HG03565 (cell line): ENCODE results near the gene ZNF576.
"Not testable (repeated sequence)": the region's sequence is repeated elsewhere in the genome, so short reads cannot be mapped to it uniquely, and the experiment has no call there.

Experiments
- ATAC-seq: cut with Tn5 transposase; IDR thresholded peaks from one replicate; pipeline ENCODE4 v1.9.1; 2021; ENCODE audit warnings: mild to moderate bottlenecking, moderate library complexity; ENCODE audit not compliant: unreplicated experiment

The ZNF576 gene

DNA sequence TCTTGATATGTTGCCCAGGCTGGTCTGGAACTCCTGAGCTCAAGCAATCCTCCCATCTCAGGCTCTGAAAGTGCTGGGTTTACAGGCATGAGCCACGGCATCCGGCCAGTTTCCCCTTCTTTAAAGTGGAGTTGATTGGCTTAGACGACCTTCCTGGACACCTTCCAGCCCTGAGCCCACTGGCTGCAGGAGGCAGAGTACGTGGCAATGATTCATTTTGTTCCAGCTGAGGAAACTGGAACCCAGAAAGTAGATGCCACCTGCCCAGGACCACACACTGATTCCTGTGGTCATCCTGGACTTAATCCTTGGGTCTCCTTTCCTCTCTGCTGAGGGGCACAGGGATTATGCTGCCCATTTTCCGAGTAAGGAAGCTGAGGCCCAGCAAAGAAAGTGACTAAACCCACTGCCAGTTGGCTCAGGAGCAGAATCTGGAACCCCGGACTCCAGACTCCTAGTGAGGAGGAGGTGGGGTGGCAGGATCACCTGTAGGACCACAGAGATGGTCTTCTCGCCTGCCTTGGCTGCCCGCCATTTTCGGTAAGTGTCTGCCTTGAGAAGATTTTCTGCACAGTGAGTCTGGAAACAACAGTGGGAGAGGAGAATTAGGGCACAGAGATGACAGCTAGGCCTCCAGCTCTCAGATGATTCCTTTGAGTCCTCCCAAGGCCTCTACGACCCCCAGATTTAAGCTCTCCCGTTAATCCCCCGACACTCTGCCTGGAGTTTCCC, 21.8 kb upstream of the ZNF576 start:
- no peak for ATAC-seq

DNA sequence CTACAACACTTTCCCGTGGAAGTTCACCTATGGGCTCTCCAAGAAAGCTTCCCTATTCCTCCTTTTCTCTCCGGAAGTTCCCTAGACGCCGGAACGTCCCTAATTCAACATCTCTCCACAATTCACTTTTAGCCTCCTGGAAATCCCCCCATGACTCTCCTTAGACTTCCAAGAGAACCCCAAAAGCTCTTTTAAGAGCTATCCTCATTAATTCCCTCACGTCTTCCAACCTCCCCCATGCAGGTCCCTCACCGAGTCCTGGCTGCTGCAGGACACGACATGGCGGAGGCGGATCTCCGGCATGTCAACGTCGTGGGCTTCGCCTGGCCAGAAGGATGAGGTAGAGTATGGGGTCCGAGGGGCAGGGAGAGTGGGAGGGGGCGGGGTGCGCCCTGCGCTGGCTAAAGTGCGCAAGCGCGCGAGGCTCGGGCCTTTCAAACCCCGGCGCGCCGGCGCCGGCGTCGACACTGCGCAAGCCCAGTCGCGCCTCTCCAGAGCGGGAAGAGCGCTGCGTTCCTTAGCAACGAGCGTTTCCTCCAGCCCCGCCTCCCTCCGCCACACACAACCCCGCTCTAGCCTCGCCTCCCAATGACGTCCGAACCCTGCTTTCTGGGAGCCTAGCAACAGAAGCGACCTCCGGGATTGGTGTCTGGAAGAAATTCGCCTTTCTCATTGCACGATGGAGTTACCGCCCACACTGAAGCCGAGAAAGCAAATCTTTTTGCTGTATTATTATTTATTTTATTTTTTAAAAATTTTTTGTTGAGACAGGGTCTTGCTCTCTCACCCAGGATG, 21.0 kb upstream of the ZNF576 start, which contains the start of the genes PINLYP and XRCC1:
Gene PINLYP, plus strand, starts transcription at position 646 of the 795 bp plus-strand sequence. CDS start 1,391 bp downstream, outside the sequence.
Gene XRCC1, minus strand, starts transcription at position 372 of the 795 bp plus-strand sequence. Its CDS starts 69 bp downstream, at position 303.
- peak; percentile 95 for ATAC-seq

- no peak for ATAC-seq
These were observed 20.2 kb upstream of the ZNF576 start for GRCh38 chr19:43575955-43576878.

GRCh38 chr19:43578787-43579186, 17.6 kb upstream of the ZNF576 start:
- ATAC-seq: no peak

- no peak for ATAC-seq
These were observed 14.9 kb upstream of the ZNF576 start for GRCh38 chr19:43581467-43581866.

- ATAC-seq: no peak
These were observed 13.9 kb upstream of the ZNF576 start for GRCh38 chr19:43582495-43582894.

DNA sequence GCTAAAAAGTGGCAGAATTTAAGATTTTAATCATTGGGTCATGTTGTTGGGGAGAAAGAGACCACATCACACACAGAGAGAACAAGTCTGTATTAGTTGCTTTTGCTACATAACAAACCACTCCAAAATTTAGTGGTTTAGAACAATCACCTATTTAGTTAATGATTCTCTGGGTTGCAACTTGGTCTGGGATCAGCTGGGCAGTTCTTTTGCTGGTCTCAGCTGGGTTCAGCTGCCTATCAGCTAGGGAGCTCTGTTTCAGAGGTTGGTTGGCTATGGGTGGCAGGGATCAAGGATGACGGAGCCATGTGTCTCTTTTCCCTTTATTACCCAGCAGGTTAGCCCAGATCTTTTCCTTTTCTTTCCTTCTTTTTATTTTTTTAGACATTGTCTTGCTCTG, 11.9 kb upstream of the ZNF576 start:
- ATAC-seq: no peak

GRCh38 chr19:43586346-43586745, 10.0 kb upstream of the ZNF576 start:
- ATAC-seq: no peak

DNA sequence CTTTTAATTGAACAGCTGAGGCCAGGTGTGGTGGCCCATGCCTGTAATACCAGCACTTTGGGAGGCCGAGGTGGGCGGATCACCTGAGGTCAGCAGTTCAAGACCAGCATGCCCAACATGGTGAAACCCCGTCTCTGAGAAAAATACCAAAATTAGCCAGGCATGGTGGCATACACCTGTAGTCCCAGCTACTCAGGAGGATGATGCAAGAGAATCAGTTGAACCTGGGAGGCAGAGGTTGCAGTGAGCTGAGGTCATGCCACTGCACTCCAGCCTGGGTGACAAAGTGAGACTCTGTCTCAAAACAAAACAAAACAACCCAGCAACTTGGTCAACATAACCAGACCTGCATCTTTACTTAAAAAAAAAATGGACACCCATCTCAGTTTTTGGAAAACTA, 9.4 kb upstream of the ZNF576 start:
- not testable (repeated sequence) for ATAC-seq

- ATAC-seq: no peak
These were observed 7.1 kb upstream of the ZNF576 start for GRCh38 chr19:43589277-43589676.

- no peak for ATAC-seq
These were observed 6.7 kb upstream of the ZNF576 start for GRCh38 chr19:43589678-43590077.

- ATAC-seq: no peak
These were observed 4.3 kb upstream of the ZNF576 start for GRCh38 chr19:43591904-43592772.

DNA sequence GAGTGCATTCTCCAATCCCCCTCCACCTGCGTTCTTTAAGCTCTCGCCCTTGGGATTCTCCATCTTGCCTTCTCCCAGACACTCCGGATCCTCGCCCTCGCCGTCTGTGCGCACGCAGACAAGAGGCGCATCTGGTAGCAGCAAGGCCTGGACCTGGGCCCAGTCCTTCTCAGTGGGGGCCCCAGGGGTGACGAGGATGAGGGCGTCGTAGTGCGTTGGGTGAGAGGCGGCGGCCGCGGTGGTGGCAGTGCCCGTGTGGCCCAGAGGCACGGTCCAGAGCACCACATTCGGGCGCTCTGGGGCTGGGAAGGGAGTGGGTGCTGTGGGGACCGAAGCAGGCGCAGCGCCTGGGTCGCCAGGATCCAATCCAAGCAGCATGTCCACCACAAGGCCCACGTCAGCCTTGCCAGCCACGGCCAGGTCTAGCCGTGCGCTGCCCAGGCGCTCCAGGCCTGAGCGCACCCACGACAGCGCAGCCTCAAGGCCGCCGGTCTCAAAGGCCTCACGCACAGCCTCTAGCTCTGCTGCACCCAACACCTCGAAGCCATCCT, 3.5 kb upstream of the ZNF576 start:
- no peak for ATAC-seq

DNA sequence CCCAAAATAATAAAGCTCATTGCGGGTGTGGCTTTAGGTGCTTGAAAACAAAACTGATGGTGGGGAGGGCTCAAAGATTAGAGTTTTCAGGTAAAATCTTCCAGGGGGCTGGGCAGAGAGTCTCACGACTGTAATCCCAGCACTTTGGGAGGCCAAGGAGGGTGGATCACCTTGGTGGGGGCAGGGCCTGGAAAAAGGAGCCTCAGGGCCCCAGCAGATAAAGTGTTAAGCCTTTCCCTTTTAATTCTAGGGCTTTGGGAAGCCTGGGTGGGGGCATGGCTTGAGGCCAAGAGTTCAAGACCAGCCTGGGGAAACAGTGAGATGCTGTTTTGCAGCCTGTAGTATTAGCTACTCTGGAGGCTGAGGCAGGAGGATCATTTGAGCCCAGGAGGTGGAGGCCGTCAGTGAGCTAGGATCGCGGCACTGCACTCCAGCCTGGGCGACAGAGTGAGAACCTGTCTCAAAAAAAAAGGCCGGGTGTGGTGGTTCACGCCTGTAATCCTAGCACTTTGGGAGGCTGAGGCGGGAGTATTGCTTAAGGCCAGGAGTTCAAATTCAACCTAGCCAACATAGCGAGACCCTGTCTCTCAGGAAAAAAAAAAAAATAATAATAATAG, 2.2 kb upstream of the ZNF576 start:
- ATAC-seq: no peak

- peak; percentile 23 for ATAC-seq
These were observed 1.4 kb upstream of the ZNF576 start for GRCh38 chr19:43594710-43595604.

- ATAC-seq: no peak
These were observed 793 bp upstream of the ZNF576 start for GRCh38 chr19:43595605-43595998.

- no peak for ATAC-seq
These were observed 557 bp downstream of the ZNF576 start for GRCh38 chr19:43596842-43597461.

- ATAC-seq: no peak
These were observed 1.5 kb downstream of the ZNF576 start for GRCh38 chr19:43597876-43598275.
